Smooth muscle cell (in vitro differentiated cells): Measurements from ENCODE around the gene IGFBP1. TPM values are rescaled to one million over a fixed set of nuclear protein-coding genes. Genes with fewer than 3 reads are reported as not detected.

Source experiments
- DNase-seq: peaks from one replicate; lab custom pipeline; 2025; ENCODE audit not compliant: unreplicated experiment; lab: John Stamatoyannopoulos, UW
- H2AFZ ChIP-seq: fragments of 200-600 bp; sonication (generic); 2 replicates; pipeline ENCODE4 v1.6.0; 2016; ENCODE audit warnings: antibody characterized with exemption, low read depth, mild to moderate bottlenecking
- H3F3A ChIP-seq: fragments of 200-600 bp; sonication (generic); 2 replicates; pipeline ENCODE4 v1.6.0; 2017; ENCODE audit warnings: antibody characterized with exemption, low read depth
- H3K27ac ChIP-seq: fragments of 200-600 bp; sonication (generic); 2 replicates; pipeline ENCODE4 v1.5.1; 2016; ENCODE audit warnings: low read depth, mild to moderate bottlenecking
- H3K27me3 ChIP-seq: fragments of 200-600 bp; sonication (generic); 2 replicates; pipeline ENCODE4 v1.6.1; 2016; ENCODE audit warnings: low read depth, mild to moderate bottlenecking
- H3K36me3 ChIP-seq: fragments of 200-600 bp; sonication (generic); 2 replicates; pipeline ENCODE4 v1.5.1; 2016; ENCODE audit warnings: low read depth
- H3K4me1 ChIP-seq: fragments of 200-600 bp; sonication (generic); 2 replicates; pipeline ENCODE4 v1.5.1; 2016; ENCODE audit warnings: low read depth
- H3K4me2 ChIP-seq: fragments of 200-600 bp; sonication (generic); 2 replicates; pipeline ENCODE4 v1.6.0; 2016; ENCODE audit warnings: mild to moderate bottlenecking
- H3K4me3 ChIP-seq: fragments of 200-600 bp; sonication (generic); 2 replicates; pipeline ENCODE4 v1.5.1; 2016; ENCODE audit warnings: mild to moderate bottlenecking
- H3K79me2 ChIP-seq: fragments of 200-600 bp; sonication (generic); 2 replicates; pipeline ENCODE4 v1.6.0; 2016; ENCODE audit warnings: low read depth, mild to moderate bottlenecking
- H3K9ac ChIP-seq: fragments of 200-600 bp; sonication (generic); 2 replicates; pipeline ENCODE4 v1.6.0; 2016; ENCODE audit warnings: low read depth
- H3K9me3 ChIP-seq: fragments of 200-600 bp; sonication (generic); replicated peaks from 2 replicates; pipeline ENCODE4 v1.5.1; 2016; ENCODE audit warnings: low read depth
- H4K20me1 ChIP-seq: fragments of 200-600 bp; sonication (generic); 2 replicates; pipeline ENCODE4 v1.6.0; 2016; ENCODE audit warnings: low read depth
- CTCF ChIP-seq: fragments of 200-600 bp; sonication (generic); IDR thresholded peaks from 2 replicates; pipeline ENCODE4 v1.5.1; 2017; ENCODE audit warnings: borderline replicate concordance, mild to moderate bottlenecking, antibody characterized with exemption; ENCODE audit not compliant: insufficient read depth, poor library complexity, severe bottlenecking
- WGBS: methylation state at CpG from one replicate; pipeline ENCODE4 v1.1.7; 2016; ENCODE audit warnings: low lambda C conversion rate; 5-methylcytosine and 5-hydroxymethylcytosine counted together
- polyA plus RNA-seq: library from polyadenylated mRNA; unstranded; fragments of >200 nt; fragmentation: Nextera tagmentation; extraction: Ambion mirVana; gene quantifications from 2 replicates; pipeline ENCODE4 v1.2.1, GENCODE V29; 2016
- total RNA-seq: library from RNA; depleted of rRNA; stranded (reverse); fragments of >200 nt; gene quantifications from 2 replicates; pipeline ENCODE4 v1.2.3, GENCODE V29; 2014

Gene IGFBP1
- total and polyA plus RNA-seq, 2 experiments from 2014 or later, result not detected

- DNase-seq, result no peak
- no peaks in the 10 kb centered on the region for H3F3A ChIP-seq
- peak overlapping the region; percentile 94 for H3K4me2 ChIP-seq
- no peak for TF ChIP-seq CTCF
- H4K20me1 ChIP-seq, result no peaks in the 10 kb centered on the region
- H3K79me2 ChIP-seq, result no peaks in the 10 kb centered on the region
- H2AFZ ChIP-seq, result no peak overlapping the region
- H3K9me3 ChIP-seq, result no peaks in the 10 kb centered on the region
- H3K4me3 ChIP-seq, result no peak overlapping the region
- H3K27ac ChIP-seq, result no peak overlapping the region
- H3K36me3 ChIP-seq, result no peaks in the 10 kb centered on the region
- H3K4me1 ChIP-seq, result no peaks in the 10 kb centered on the region
- H3K27me3 ChIP-seq, result peaks cover 30% of the 10 kb centered on the region
- 63% methylated on average over 8 of the region's 8 CpGs for WGBS
- H3K9ac ChIP-seq, result no peak overlapping the region
Observed at GRCh38 chr7:45889367-45890067, 1.2 kb downstream of the IGFBP1 start.

GRCh38 chr7:45890125-45890901, 2.0 kb downstream of the IGFBP1 start:
- DNase-seq, result no peak
- no peak overlapping the region for H3K27ac ChIP-seq
- H3K79me2 ChIP-seq, result no peaks in the 10 kb centered on the region
- no peak overlapping the region for H2AFZ ChIP-seq
- no peak overlapping the region for H3K4me3 ChIP-seq
- TF ChIP-seq CTCF, result no peak
- no peaks in the 10 kb centered on the region for H3F3A ChIP-seq
- 89% methylated on average over 8 of the region's 8 CpGs for WGBS
- no peak overlapping the region for H3K4me2 ChIP-seq
- H3K27me3 ChIP-seq, result peaks cover 30% of the 10 kb centered on the region
- H3K36me3 ChIP-seq, result no peaks in the 10 kb centered on the region
- no peaks in the 10 kb centered on the region for H3K4me1 ChIP-seq
- no peaks in the 10 kb centered on the region for H4K20me1 ChIP-seq
- no peak overlapping the region for H3K9ac ChIP-seq
- no peaks in the 10 kb centered on the region for H3K9me3 ChIP-seq

GRCh38 chr7:45890902-45891461, 2.7 kb downstream of the IGFBP1 start:
- Histone ChIP-seq H4K20me1 (no peaks in the 10 kb centered on the region), H3K9me3 (no peaks in the 10 kb centered on the region), H3K36me3 (no peaks in the 10 kb centered on the region), H3K4me2 (no peak overlapping the region), H2AFZ (no peak overlapping the region), H3K4me3 (no peak overlapping the region), H3K27ac (no peak overlapping the region), H3K9ac (no peak overlapping the region), H3K27me3 (peaks cover 30% of the 10 kb centered on the region), H3F3A (no peaks in the 10 kb centered on the region), H3K79me2 (no peaks in the 10 kb centered on the region), H3K4me1 (no peaks in the 10 kb centered on the region)
- TF ChIP-seq CTCF, result peak; percentile 67
- 46% methylated on average over 6 of the region's 6 CpGs for WGBS
- no peak for DNase-seq
